H1 (cell line): ENCODE results near the gene INPP4B. TPM values are rescaled to one million over a fixed set of nuclear protein-coding genes. Genes with fewer than 3 reads are reported as not detected.

Experiments
- CREB1 ChIP-seq: IDR thresholded peaks from 2 replicates; pipeline ENCODE4 v1.6.1; 2012; ENCODE audit warnings: inconsistent platforms
- EP300 ChIP-seq, 2 experiments: IDR thresholded peaks; 1 replicate in 1 of 2; 2 replicates in 1 of 2; pipeline ENCODE4 v1.6.1; 2011 to 2012; ENCODE audit warnings: low read depth in 2 of 2, low read length in 2 of 2, mild to moderate bottlenecking in 2 of 2, borderline replicate concordance in 1 of 2, inconsistent platforms in 1 of 2, moderate library complexity in 1 of 2
- HDAC2 ChIP-seq, 2 experiments: fragments of 300-600 bp in 1 of 2; sonication (generic) in 1 of 2; IDR thresholded peaks; 2 replicates each; pipeline ENCODE4 v1.6.1; 2011 to 2012; ENCODE audit warnings: low read depth in 2 of 2, low read length in 2 of 2, mild to moderate bottlenecking in 2 of 2, moderate library complexity in 2 of 2, borderline replicate concordance in 1 of 2, inconsistent platforms in 1 of 2
- TAF1 ChIP-seq: IDR thresholded peaks from 2 replicates; pipeline ENCODE4 v1.6.1; 2011; ENCODE audit warnings: mild to moderate bottlenecking, low read depth, low read length
- polyA plus RNA-seq, 7 experiments: library from polyadenylated mRNA; depleted of rRNA in 3 of 7; stranded (reverse) in 5 of 7; unstranded in 2 of 7; fragments of >200 nt in 5 of 7; fragments of 200-250 nt in 2 of 7; gene quantifications; 1 replicate in 5 of 7; 2 replicates in 1 of 7; 4 replicates in 1 of 7; pipeline versions ENCODE4 v1.2.1 to v1.2.3, GENCODE V29; 2011 to 2013; ENCODE audit warnings: missing spikeins in 2 of 7, mixed read lengths in 2 of 7
- total RNA-seq: library from RNA; stranded (reverse); fragmentation: NEBNext Ultra II Directional; extraction: Animal tissue kit (Norgen Biotek cat#: 25700); gene quantifications from 2 replicates; pipeline ENCODE4 v1.2.1, GENCODE V29; 2021

Gene INPP4B
- total and polyA plus RNA-seq, 2 of the 8 experiments (the other 6 are each of a cell fraction or from before 2014, with no cell fraction given): 0.11 to 0.54 TPM

DNA sequence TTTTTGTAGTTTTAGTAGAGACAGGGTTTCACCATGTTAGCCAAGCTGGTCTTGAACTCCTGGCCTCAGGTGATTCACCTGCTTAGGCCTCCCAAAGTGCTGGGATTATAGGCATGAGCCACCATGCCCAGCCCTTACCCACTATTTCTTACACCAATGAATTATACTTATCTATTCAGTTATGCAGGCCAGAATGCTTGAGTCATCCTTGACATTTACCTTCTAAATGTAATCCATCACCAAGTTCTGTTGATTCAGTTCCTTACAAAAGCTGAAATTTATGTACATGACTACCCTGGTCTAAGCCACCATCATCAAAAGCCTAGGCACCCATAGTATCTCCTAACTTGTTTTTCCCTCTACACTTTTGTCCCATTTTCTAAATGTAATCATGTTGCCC lies 624.0 kb downstream of the INPP4B start (continued):
- no peak for TF ChIP-seq CREB1
- TF ChIP-seq HDAC2 (IDR thresholded peaks at IDR 0.05; ENCODE audit: borderline replicate concordance in 1 of 2, low read depth in 2 of 2, low read length in 2 of 2): no peak
- TF ChIP-seq TAF1: no peak
- TF ChIP-seq EP300 (IDR thresholded peaks at IDR 0.05; ENCODE audit: borderline replicate concordance in 1 of 2, low read depth in 2 of 2, low read length in 2 of 2): no peak
- TF ChIP-seq, all 59 proteins: peak for 0
